Stimulated activated CD4-positive, alpha-beta T cell treated with anti-CD3 and anti-CD28 coated beads, Interleukin-2, amount 100 ng/mL, for 48 hours (primary cell): Measurements from ENCODE around the gene HIVEP3.

Experiments
- DNase-seq, 2 donors: peaks; one replicate each; pipeline ENCODE4 v3.0.0-alpha.2; 2020

HIVEP3 gene

GRCh38 chr1:41592451-41593125 lies 326.1 kb downstream of the HIVEP3 start:
- DNase-seq, result no peak

- no peak for DNase-seq
These were observed 326.8 kb downstream of the HIVEP3 start for GRCh38 chr1:41591891-41592290.

- no peak for DNase-seq
These were observed 328.4 kb downstream of the HIVEP3 start for GRCh38 chr1:41590331-41590730.

- no peak for DNase-seq
These were observed 329.3 kb downstream of the HIVEP3 start for GRCh38 chr1:41589395-41589794.

GRCh38 chr1:41588334-41588875 lies 330.3 kb downstream of the HIVEP3 start:
- no peak for DNase-seq

- no peak for DNase-seq
These were observed 330.9 kb downstream of the HIVEP3 start for GRCh38 chr1:41587791-41588190.

GRCh38 chr1:41586230-41586629 lies 332.5 kb downstream of the HIVEP3 start:
- DNase-seq, result no peak

- DNase-seq, result no peak
These were observed 334.8 kb downstream of the HIVEP3 start for GRCh38 chr1:41583658-41584547.

GRCh38 chr1:41582851-41583657 lies 335.7 kb downstream of the HIVEP3 start:
- DNase-seq, result no peak

- no peak for DNase-seq
These were observed 336.4 kb downstream of the HIVEP3 start for GRCh38 chr1:41582351-41582750.

GRCh38 chr1:41582004-41582325 lies 336.8 kb downstream of the HIVEP3 start:
- no peak for DNase-seq

- DNase-seq, result no peak
These were observed 337.3 kb downstream of the HIVEP3 start for GRCh38 chr1:41581216-41582003.

GRCh38 chr1:41580520-41581172 lies 338.1 kb downstream of the HIVEP3 start:
- no peak for DNase-seq

- DNase-seq, result no peak
These were observed 338.7 kb downstream of the HIVEP3 start for GRCh38 chr1:41580021-41580420.

- DNase-seq, result no peak
These were observed 339.9 kb downstream of the HIVEP3 start for GRCh38 chr1:41578712-41579335.

GRCh38 chr1:41576620-41577019 lies 342.1 kb downstream of the HIVEP3 start:
- no peak for DNase-seq

- DNase-seq, result no peak
These were observed 342.5 kb downstream of the HIVEP3 start for GRCh38 chr1:41576206-41576605.

GRCh38 chr1:41574842-41575241 lies 343.9 kb downstream of the HIVEP3 start:
- DNase-seq, result no peak

GRCh38 chr1:41573785-41574713 lies 344.7 kb downstream of the HIVEP3 start:
- DNase-seq, result peak; percentile 70 to 72

- DNase-seq, result no peak
These were observed 345.5 kb downstream of the HIVEP3 start for GRCh38 chr1:41573194-41573593.
